Right atrium auricular region (tissue), 2 donors: ENCODE data around the gene TNNI3K. TPM values are rescaled to one million over a fixed set of nuclear protein-coding genes. Genes with fewer than 3 reads are reported as not detected.

Experiments used
- DNase-seq: peaks from one replicate; pipeline ENCODE4 v3.0.0-alpha.2; 2019; ENCODE audit warnings: low spot score
- H3K27ac ChIP-seq, 2 donors: fragments of 200-600 bp; sonication (generic); 1 replicate in 1 of 2; 2 replicates in 1 of 2; pipeline ENCODE4 v1.5.1; 2016 to 2019
- H3K27me3 ChIP-seq, 2 donors: fragments of 200-600 bp; sonication (generic); one replicate each; pipeline versions ENCODE4 v1.5.1 to v1.6.0; 2017 to 2019
- H3K36me3 ChIP-seq: fragments of 200-600 bp; sonication (generic); one replicate; pipeline ENCODE4 v1.5.1; 2016
- H3K4me1 ChIP-seq, 2 donors: fragments of 200-600 bp; sonication (generic); one replicate each; pipeline versions ENCODE4 v1.5.1 to v1.6.0; 2017 to 2019
- H3K4me3 ChIP-seq, 2 donors: fragments of 200-600 bp; sonication (generic); 1 replicate in 1 of 2; 2 replicates in 1 of 2; pipeline ENCODE4 v1.5.1; 2017 to 2019; ENCODE audit warnings: mild to moderate bottlenecking in 1 of 2, moderate library complexity in 1 of 2
- H3K9me3 ChIP-seq, 2 donors: fragments of 200-600 bp; sonication (generic); one replicate each; pipeline ENCODE4 v1.5.1; 2019
- CTCF ChIP-seq, 2 donors: fragments of 200-600 bp; sonication (generic); IDR thresholded peaks; one replicate each; pipeline ENCODE4 v1.5.1; 2019; ENCODE audit warnings: antibody characterized with exemption in 2 of 2
- total RNA-seq, 2 donors: library from RNA; depleted of rRNA; stranded (reverse); fragments of >200 nt; gene quantifications; one replicate each; pipeline ENCODE4 v1.1.0, GENCODE V29; 2016

The TNNI3K gene
- total RNA-seq, 2 donors from 2014 or later: 14.6 to 18.3 TPM

GRCh38 chr1:74396462-74396861 is 161.3 kb downstream of the TNNI3K start:
- TF ChIP-seq CTCF (IDR thresholded peaks at IDR 0.05): no peak
- Histone ChIP-seq H3K27ac (peak overlapping the region in 1 of 2 donors; percentile 20), H3K4me3 (no peak overlapping the region), H3K36me3 (no peaks in the 10 kb centered on the region), H3K27me3 (no peaks in the 10 kb centered on the region), H3K4me1 (peaks cover 0 to 16% of the 10 kb centered on the region in 2 donors), H3K9me3 (no peaks in the 10 kb centered on the region)
- no peak for DNase-seq

- H3K27ac ChIP-seq: peak overlapping the region in 1 of 2 donors; percentile 20
- no peak overlapping the region for H3K4me3 ChIP-seq
- H3K9me3 ChIP-seq: no peaks in the 10 kb centered on the region
- H3K36me3 ChIP-seq: no peaks in the 10 kb centered on the region
- H3K27me3 ChIP-seq: no peaks in the 10 kb centered on the region
- no peak for TF ChIP-seq CTCF (IDR thresholded peaks at IDR 0.05)
- peaks cover 0 to 16% of the 10 kb centered on the region in 2 donors for H3K4me1 ChIP-seq
- no peak for DNase-seq
These were observed 161.7 kb downstream of the TNNI3K start for GRCh38 chr1:74396933-74397332.

GRCh38 chr1:74399249-74399648 is 164.1 kb downstream of the TNNI3K start:
- no peaks in the 10 kb centered on the region for H3K36me3 ChIP-seq
- no peak for TF ChIP-seq CTCF (IDR thresholded peaks at IDR 0.05)
- H3K9me3 ChIP-seq: no peaks in the 10 kb centered on the region
- H3K4me3 ChIP-seq: no peak overlapping the region
- no peak for DNase-seq
- H3K27ac ChIP-seq: no peak overlapping the region
- H3K27me3 ChIP-seq: no peaks in the 10 kb centered on the region
- H3K4me1 ChIP-seq: peaks cover 0 to 9% of the 10 kb centered on the region in 2 donors

- Histone ChIP-seq H3K36me3 (no peaks in the 10 kb centered on the region), H3K4me3 (no peak overlapping the region), H3K9me3 (no peaks in the 10 kb centered on the region), H3K27me3 (no peaks in the 10 kb centered on the region), H3K27ac (no peak overlapping the region), H3K4me1 (no peaks in the 10 kb centered on the region)
- TF ChIP-seq CTCF (IDR thresholded peaks at IDR 0.05): no peak
- DNase-seq: no peak
These were observed 167.7 kb downstream of the TNNI3K start for GRCh38 chr1:74402873-74403272.

GRCh38 chr1:74403606-74404005 is 168.4 kb downstream of the TNNI3K start:
- Histone ChIP-seq H3K27me3 (no peaks in the 10 kb centered on the region), H3K9me3 (no peaks in the 10 kb centered on the region), H3K4me3 (no peak overlapping the region), H3K27ac (no peak overlapping the region), H3K36me3 (no peaks in the 10 kb centered on the region), H3K4me1 (no peaks in the 10 kb centered on the region)
- DNase-seq: no peak
- no peak for TF ChIP-seq CTCF (IDR thresholded peaks at IDR 0.05)

GRCh38 chr1:74406759-74407158 is 171.6 kb downstream of the TNNI3K start:
- Histone ChIP-seq H3K4me3 (no peak overlapping the region), H3K27me3 (no peaks in the 10 kb centered on the region), H3K27ac (no peak overlapping the region), H3K9me3 (no peaks in the 10 kb centered on the region), H3K36me3 (no peaks in the 10 kb centered on the region), H3K4me1 (no peaks in the 10 kb centered on the region)
- TF ChIP-seq CTCF (IDR thresholded peaks at IDR 0.05): no peak
- DNase-seq: no peak
